IMR-90 (cell line): Measurements from ENCODE around the gene TUSC2. TPM values are rescaled to one million over a fixed set of nuclear protein-coding genes. Genes with fewer than 3 reads are reported as not detected.
A peak's percentile ranks its signal among the peaks of the same experiment; 100 is the strongest.

ENCODE experiments used
- ATAC-seq: fragments of 200-7000 bp; cut with Tn5 transposase; 2 replicates; pipeline ENCODE4 v1.9.1; 2020; ENCODE audit warnings: low read depth, mild to moderate bottlenecking, moderate library complexity
- BruUV-seq: library from RNA; stranded (reverse); fragments of 400-500 nt; replicated peaks from 2 replicates; lab custom pipeline; 2021; lab: Mats Ljungman, UMichigan
- CTCF ChIA-PET: fragments of 300-600 bp; formaldehyde crosslinking; extraction: SDS; loops from one replicate; lab custom pipeline; 2021; ENCODE audit warnings: antibody characterized with exemption; lab: Yijun Ruan, JAX
- POLR2A ChIA-PET: fragments of 300-600 bp; sonication (Branson Sonifier 250); formaldehyde crosslinking; loops from one replicate; lab custom pipeline; 2022; ENCODE audit warnings: antibody characterized with exemption; ENCODE audit not compliant: unreplicated experiment; lab: Charles Lee
- DNase-seq: peaks from one replicate; pipeline ENCODE4 v3.0.0; 2013
- H2AFZ ChIP-seq: replicated peaks from 2 replicates; pipeline ENCODE3; 2013; ENCODE audit warnings: low read length, mild to moderate bottlenecking; ENCODE audit not compliant: poor library complexity
- H2AK5ac ChIP-seq: 2 replicates; pipeline ENCODE4 v1.6.1; 2013; ENCODE audit warnings: low read depth, low read length, inconsistent platforms
- H2AK9ac ChIP-seq: replicated peaks from 2 replicates; pipeline ENCODE3; 2013; ENCODE audit warnings: mild to moderate bottlenecking, low read depth, low read length, moderate library complexity; ENCODE audit not compliant: poor library complexity
- H2BK120ac ChIP-seq: 2 replicates; pipeline ENCODE4 v1.6.1; 2013; ENCODE audit warnings: low read depth, low read length, inconsistent platforms
- H2BK15ac ChIP-seq: 3 replicates; pipeline ENCODE4 v1.6.1; 2013; ENCODE audit warnings: low read depth, low read length, inconsistent platforms
- H2BK20ac ChIP-seq: 2 replicates; pipeline ENCODE4 v1.6.1; 2013; ENCODE audit warnings: low read depth, mild to moderate bottlenecking, inconsistent platforms, low read length, moderate library complexity
- H2BK5ac ChIP-seq: 2 replicates; pipeline ENCODE4 v1.6.1; 2013; ENCODE audit warnings: mild to moderate bottlenecking, low read depth, low read length, inconsistent platforms; ENCODE audit not compliant: poor library complexity, severe bottlenecking
- H3K14ac ChIP-seq: replicated peaks from 2 replicates; pipeline ENCODE4 v1.6.1; 2013; ENCODE audit warnings: low read depth, low read length, inconsistent platforms
- H3K18ac ChIP-seq: 2 replicates; pipeline ENCODE4 v1.6.1; 2013; ENCODE audit warnings: low read depth, low read length, control low read depth
- H3K23ac ChIP-seq: 2 replicates; pipeline ENCODE4 v1.6.1; 2013; ENCODE audit warnings: low read depth, low read length, inconsistent platforms
- H3K27ac ChIP-seq: 2 replicates; pipeline ENCODE4 v1.5.1; 2013; ENCODE audit warnings: mild to moderate bottlenecking, control low read depth, low read length; ENCODE audit not compliant: insufficient read depth
- H3K27me3 ChIP-seq: 2 replicates; pipeline ENCODE4 v1.6.1; 2013; ENCODE audit warnings: low read length; ENCODE audit not compliant: control insufficient read depth, insufficient read depth
- H3K36me3 ChIP-seq: 2 replicates; pipeline ENCODE4 v1.6.1; 2013; ENCODE audit warnings: low read length, mixed read lengths; ENCODE audit not compliant: control insufficient read depth, insufficient read depth
- H3K4ac ChIP-seq: 2 replicates; pipeline ENCODE4 v1.6.1; 2013; ENCODE audit warnings: low read depth, low read length, inconsistent platforms
- H3K4me1 ChIP-seq: 2 replicates; pipeline ENCODE4 v1.6.1; 2013; ENCODE audit warnings: low read length, mixed read lengths; ENCODE audit not compliant: control insufficient read depth, insufficient read depth
- H3K4me2 ChIP-seq: 2 replicates; pipeline ENCODE4 v1.6.1; 2013; ENCODE audit warnings: low read depth, mild to moderate bottlenecking, control low read depth, low read length, moderate library complexity
- H3K4me3 ChIP-seq: 2 replicates; pipeline ENCODE4 v1.5.1; 2013; ENCODE audit warnings: low read depth, mild to moderate bottlenecking, control low read depth, low read length, moderate library complexity; ENCODE audit not compliant: insufficient read depth
- H3K56ac ChIP-seq: 2 replicates; pipeline ENCODE4 v1.6.1; 2013; ENCODE audit warnings: low read length, inconsistent platforms; ENCODE audit not compliant: insufficient read depth; ENCODE audit errors: extremely low read depth
- H3K79me1 ChIP-seq, 2 experiments: 2 replicates each; pipeline ENCODE4 v1.6.1; 2013; ENCODE audit warnings: low read length in 2 of 2, inconsistent platforms in 1 of 2, low read depth in 1 of 2
- H3K9ac ChIP-seq: 2 replicates; pipeline ENCODE4 v1.6.1; 2013; ENCODE audit warnings: low read depth, low read length, control low read depth
- H3K9me1 ChIP-seq: 2 replicates; pipeline ENCODE4 v1.6.1; 2013; ENCODE audit warnings: low read length, inconsistent platforms; ENCODE audit not compliant: insufficient read depth
- H3K9me3 ChIP-seq: 2 replicates; pipeline ENCODE4 v1.6.1; 2013; ENCODE audit warnings: low read length; ENCODE audit not compliant: control insufficient read depth, insufficient read depth
- H4K20me1 ChIP-seq: 2 replicates; pipeline ENCODE4 v1.6.1; 2013; ENCODE audit warnings: low read length, inconsistent platforms; ENCODE audit not compliant: insufficient read depth
- H4K5ac ChIP-seq: 2 replicates; pipeline ENCODE4 v1.6.1; 2013; ENCODE audit warnings: mild to moderate bottlenecking, low read depth, low read length, control low read depth
- H4K8ac ChIP-seq, 2 experiments: 2 replicates each; pipeline ENCODE4 v1.6.1; 2013; ENCODE audit warnings: low read depth in 2 of 2, low read length in 2 of 2, control low read depth in 1 of 2, inconsistent platforms in 1 of 2
- H4K91ac ChIP-seq: 2 replicates; pipeline ENCODE4 v1.6.1; 2013; ENCODE audit warnings: low read depth, low read length, inconsistent platforms; ENCODE audit not compliant: insufficient read depth
- BHLHE40 ChIP-seq: fragments of 150-350 bp; IDR thresholded peaks from 2 replicates; pipeline ENCODE4 v1.6.1; 2016; ENCODE audit warnings: mild to moderate bottlenecking, low read depth, low read length
- CEBPB ChIP-seq: IDR thresholded peaks from 2 replicates; pipeline ENCODE4 v1.6.1; 2012; ENCODE audit warnings: low read depth, low read length, improper control_type of control experiment
- CHD1 ChIP-seq: IDR thresholded peaks from 2 replicates; pipeline ENCODE4 v1.6.1; 2012; ENCODE audit warnings: low read depth, low read length, improper control_type of control experiment
- CTCF ChIP-seq: conservative IDR thresholded peaks from 2 replicates; pipeline ENCODE4 v1.5.1; 2012; ENCODE audit warnings: mild to moderate bottlenecking, low read depth, low read length, improper control_type of control experiment
- ELK1 ChIP-seq: fragments of 150-350 bp; IDR thresholded peaks from 2 replicates; pipeline ENCODE4 v1.6.1; 2016; ENCODE audit warnings: low read depth, mild to moderate bottlenecking, low read length, moderate library complexity, borderline replicate concordance
- FOS ChIP-seq: fragments of 150-350 bp; IDR thresholded peaks from 2 replicates; pipeline ENCODE4 v1.6.1; 2016; ENCODE audit warnings: low read depth, low read length
- MAFK ChIP-seq: IDR thresholded peaks from 2 replicates; pipeline ENCODE4 v1.6.1; 2012; ENCODE audit warnings: low read depth, low read length, improper control_type of control experiment
- MAZ ChIP-seq: IDR thresholded peaks from 2 replicates; pipeline ENCODE4 v1.6.1; 2012; ENCODE audit warnings: low read depth, mild to moderate bottlenecking, low read length, improper control_type of control experiment, moderate library complexity, borderline replicate concordance
- MXI1 ChIP-seq: IDR thresholded peaks from 2 replicates; pipeline ENCODE4 v1.6.1; 2012; ENCODE audit warnings: low read depth, mild to moderate bottlenecking, low read length, moderate library complexity, borderline replicate concordance
- NFE2L2 ChIP-seq: fragments of 150-350 bp; IDR thresholded peaks from 2 replicates; pipeline ENCODE4 v1.6.1; 2016; ENCODE audit warnings: low read depth, mild to moderate bottlenecking, low read length
- POLR2A ChIP-seq: IDR thresholded peaks from 2 replicates; pipeline ENCODE4 v1.6.1; 2012; ENCODE audit warnings: mild to moderate bottlenecking, low read depth, low read length
- RAD21 ChIP-seq: IDR thresholded peaks from 2 replicates; pipeline ENCODE4 v1.6.1; 2012; ENCODE audit warnings: low read length, improper control_type of control experiment
- RCOR1 ChIP-seq: IDR thresholded peaks from 2 replicates; pipeline ENCODE4 v1.6.1; 2012; ENCODE audit warnings: mild to moderate bottlenecking, low read length, improper control_type of control experiment; ENCODE audit not compliant: insufficient replicate concordance
- RFX5 ChIP-seq: IDR thresholded peaks from 2 replicates; pipeline ENCODE4 v1.8.0; 2012; ENCODE audit warnings: low read depth, mild to moderate bottlenecking, low read length, moderate library complexity
- SMC3 ChIP-seq: fragments of 150-350 bp; IDR thresholded peaks from 2 replicates; pipeline ENCODE4 v1.6.1; 2016; ENCODE audit warnings: low read depth, mild to moderate bottlenecking, antibody characterized with exemption, low read length, moderate library complexity
- WGBS, 2 experiments: methylation state at CpG; one replicate each; pipeline versions ENCODE4 v1.1.5 to v1.1.7; 2013; ENCODE audit warnings: missing lambda C conversion rate in 2 of 2; ENCODE audit not compliant: insufficient read length in 1 of 2; ENCODE audit errors: extremely low coverage in 2 of 2; 5-methylcytosine and 5-hydroxymethylcytosine counted together
- dilution Hi-C: fragments of 300-500 bp; cut with HindIII; formaldehyde crosslinking; loops from one replicate; pipeline ENCODE4 v1.14.3; 2018; ENCODE audit warnings: low sequenced_read_pairs; ENCODE audit not compliant: unreplicated experiment
- in situ Hi-C: fragments of 300-500 bp; cut with MboI; formaldehyde crosslinking; loops from 3 replicates; pipeline ENCODE4 v1.14.3; 2019; ENCODE audit warnings: low sequenced_read_pairs, inconsistent platforms, mixed read lengths
- intact Hi-C: fragments of 100-400 bp; cut with micrococcal nuclease; formaldehyde crosslinking; loops from 2 replicates; pipeline ENCODE4 v1.10.0; 2022
- polyA plus RNA-seq, 3 experiments: library from polyadenylated mRNA; depleted of rRNA; stranded (reverse); fragments of >200 nt; gene quantifications; 2 replicates each; pipeline ENCODE4 v1.2.3, GENCODE V29; 2012; ENCODE audit warnings: low replicate concordance in 1 of 3
- total RNA-seq: library from RNA; depleted of rRNA; stranded (reverse); fragments of >200 nt; gene quantifications from 2 replicates; pipeline ENCODE4 v1.2.3, GENCODE V29; 2012
- TF ChIP-seq, protein P1 (sequence below): fragments of 150-350 bp; IDR thresholded peaks from 2 replicates; pipeline ENCODE4 v1.6.1; 2017; ENCODE audit warnings: mild to moderate bottlenecking, antibody characterized with exemption, low read length, low read depth

The TUSC2 gene
- total and polyA plus RNA-seq, 2 of the 4 experiments (the other 2 are of a cell fraction): 13.4 to 24.0 TPM

DNA sequence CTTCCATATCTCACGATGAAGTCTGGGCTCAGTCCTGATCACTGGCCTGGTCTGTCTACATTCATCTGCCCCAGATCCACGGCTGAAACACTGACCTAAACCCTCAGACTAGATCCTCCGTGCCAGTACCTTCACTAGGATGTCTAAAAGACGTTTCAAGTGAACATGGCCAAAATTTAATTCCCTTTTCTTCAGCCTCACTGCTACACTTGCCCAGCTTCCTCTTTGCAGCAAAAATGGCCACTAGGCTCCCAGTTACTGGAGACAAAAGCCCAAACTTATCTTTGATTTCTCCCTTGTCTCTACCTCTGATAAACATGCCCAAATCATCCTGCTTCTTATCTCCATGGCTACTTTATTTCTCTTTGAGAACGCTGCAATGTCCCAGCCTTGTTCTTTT is 10.9 kb upstream of the TUSC2 start:
- Histone ChIP-seq H3K4ac (peak overlapping the region; percentile 62), H3K56ac (no peak overlapping the region), H2AK5ac (peak overlapping the region; percentile 59), H4K20me1 (peaks cover 28% of the 10 kb centered on the region), H3K9ac (no peak overlapping the region), H3K9me1 (peaks cover 23% of the 10 kb centered on the region), H3K4me1 (peaks cover 29% of the 10 kb centered on the region), H2BK15ac (peak overlapping the region; percentile 61; the same call in 1 of the 3 replicates), H4K91ac (no peak overlapping the region; the same call in 1 of the 2 replicates), H4K5ac (no peak overlapping the region), H3K23ac (peak overlapping the region; percentile 64; the same call in 1 of the 2 replicates), H3K9me3 (no peaks in the 10 kb centered on the region), H3K4me2 (no peak overlapping the region), H3K4me3 (no peak overlapping the region), H3K27ac (no peak overlapping the region), H2BK20ac (no peak overlapping the region; the same call in 1 of the 2 replicates), H3K36me3 (peaks cover 3% of the 10 kb centered on the region; the same call in 1 of the 2 replicates), H3K79me1 (peaks cover 15 to 50% of the 10 kb centered on the region in 2 experiments; a peak in 3 of 4 replicates), H2AK9ac (peak overlapping the region; percentile 70), H3K14ac (0 out of 2 replicates have a peak overlapping the region, but pooled peaks have one; percentile 37), H2AFZ (peak overlapping the region; percentile 62), H3K18ac (no peak overlapping the region), H2BK5ac (peak overlapping the region; percentile 7), H2BK120ac (peak overlapping the region; percentile 19), H4K8ac (peak overlapping the region in 1 of 2 experiments; percentile 56; a peak in 2 of 4 replicates), H3K27me3 (no peaks in the 10 kb centered on the region)
- no peak for DNase-seq
- in situ Hi-C loops: loop anchor here (25.0 kb wide), 3 partner anchors 1048 to 1823 kb away; partner anchors contain the start of genes ABHD14B, GPR62, MANF and PCBP4
- ChIA-PET POLR2A (no interaction called here), CTCF (no interaction called here)
- BruUV-seq: no TSS peak
- intact Hi-C loops: no loop called here
- WGBS, 2 experiments: 79% methylated on average over 4 of the region's 5 CpGs; no CpG with 5 or more reads in 1 of the 2 experiments
- dilution Hi-C loops: no loop called here
- ATAC-seq: no peak
- no peak for TF ChIP-seq SMC3
- TF ChIP-seq, protein P1, sequence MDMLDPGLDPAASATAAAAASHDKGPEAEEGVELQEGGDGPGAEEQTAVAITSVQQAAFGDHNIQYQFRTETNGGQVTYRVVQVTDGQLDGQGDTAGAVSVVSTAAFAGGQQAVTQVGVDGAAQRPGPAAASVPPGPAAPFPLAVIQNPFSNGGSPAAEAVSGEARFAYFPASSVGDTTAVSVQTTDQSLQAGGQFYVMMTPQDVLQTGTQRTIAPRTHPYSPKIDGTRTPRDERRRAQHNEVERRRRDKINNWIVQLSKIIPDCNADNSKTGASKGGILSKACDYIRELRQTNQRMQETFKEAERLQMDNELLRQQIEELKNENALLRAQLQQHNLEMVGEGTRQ: no peak
- TF ChIP-seq CHD1: no peak
- TF ChIP-seq MXI1: no peak
- TF ChIP-seq MAZ: no peak
- TF ChIP-seq BHLHE40: no peak
- TF ChIP-seq CEBPB: no peak
- no peak for TF ChIP-seq ELK1
- no peak for TF ChIP-seq RCOR1
- TF ChIP-seq POLR2A: no peak
- TF ChIP-seq NFE2L2: no peak
- no peak for TF ChIP-seq CTCF
- no peak for TF ChIP-seq RFX5
- TF ChIP-seq RAD21: no peak
- TF ChIP-seq FOS: no peak
- TF ChIP-seq MAFK: no peak
